ENCODE data around the gene GRHPR.

DNA sequence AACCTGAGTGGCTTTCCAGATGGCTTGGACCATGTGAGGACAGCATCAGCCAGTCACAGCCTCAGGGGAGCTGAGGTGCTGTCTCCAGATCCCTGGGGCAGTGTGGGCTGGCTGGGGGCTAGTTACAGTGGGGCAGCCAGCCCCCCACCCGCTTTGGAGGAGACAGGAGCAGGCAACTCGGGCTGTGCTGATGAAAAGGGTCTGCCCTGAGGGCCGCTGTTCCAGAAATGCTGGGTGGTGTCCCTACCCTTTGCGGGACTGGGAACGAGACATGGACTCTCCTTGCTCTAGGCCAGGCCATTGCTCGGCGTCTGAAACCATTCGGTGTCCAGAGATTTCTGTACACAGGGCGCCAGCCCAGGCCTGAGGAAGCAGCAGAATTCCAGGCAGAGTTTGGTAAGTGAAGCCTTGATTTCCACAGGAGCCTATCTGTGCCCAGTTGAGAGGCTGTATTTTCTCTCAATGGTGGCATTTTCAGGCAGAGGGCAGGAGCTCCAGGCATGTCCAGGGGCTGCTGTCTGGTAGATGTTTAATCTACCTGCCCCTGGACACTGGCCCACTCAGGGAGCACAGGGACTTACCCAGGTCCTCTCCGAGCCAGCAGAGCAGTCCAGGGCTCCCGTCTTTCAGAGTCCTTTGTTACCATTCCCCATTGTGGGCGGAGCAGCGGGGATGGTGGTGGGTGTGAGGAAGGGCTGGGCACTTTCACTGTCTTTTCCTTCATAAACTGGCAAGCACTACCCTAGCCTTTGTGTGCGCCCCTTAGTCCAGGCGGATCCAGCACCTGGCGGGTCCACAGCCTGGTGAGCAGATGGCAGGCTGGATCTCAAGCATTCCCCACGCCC lies 7.2 kb downstream of the GRHPR start:
- TF ChIP-seq POLR2A (IDR thresholded peaks at IDR 0.05; ENCODE audit: low read length): no peak
- TF ChIP-seq POLR2AphosphoS2 (conservative IDR thresholded peaks at IDR 0.05; ENCODE audit: low read length): no peak
- TF ChIP-seq RCOR1 (IDR thresholded peaks at IDR 0.05; ENCODE audit: low read depth, low read length): no peak
- TF ChIP-seq, protein P1, sequence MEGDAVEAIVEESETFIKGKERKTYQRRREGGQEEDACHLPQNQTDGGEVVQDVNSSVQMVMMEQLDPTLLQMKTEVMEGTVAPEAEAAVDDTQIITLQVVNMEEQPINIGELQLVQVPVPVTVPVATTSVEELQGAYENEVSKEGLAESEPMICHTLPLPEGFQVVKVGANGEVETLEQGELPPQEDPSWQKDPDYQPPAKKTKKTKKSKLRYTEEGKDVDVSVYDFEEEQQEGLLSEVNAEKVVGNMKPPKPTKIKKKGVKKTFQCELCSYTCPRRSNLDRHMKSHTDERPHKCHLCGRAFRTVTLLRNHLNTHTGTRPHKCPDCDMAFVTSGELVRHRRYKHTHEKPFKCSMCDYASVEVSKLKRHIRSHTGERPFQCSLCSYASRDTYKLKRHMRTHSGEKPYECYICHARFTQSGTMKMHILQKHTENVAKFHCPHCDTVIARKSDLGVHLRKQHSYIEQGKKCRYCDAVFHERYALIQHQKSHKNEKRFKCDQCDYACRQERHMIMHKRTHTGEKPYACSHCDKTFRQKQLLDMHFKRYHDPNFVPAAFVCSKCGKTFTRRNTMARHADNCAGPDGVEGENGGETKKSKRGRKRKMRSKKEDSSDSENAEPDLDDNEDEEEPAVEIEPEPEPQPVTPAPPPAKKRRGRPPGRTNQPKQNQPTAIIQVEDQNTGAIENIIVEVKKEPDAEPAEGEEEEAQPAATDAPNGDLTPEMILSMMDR (IDR thresholded peaks at IDR 0.05): no peak
- TF ChIP-seq, protein P2, sequence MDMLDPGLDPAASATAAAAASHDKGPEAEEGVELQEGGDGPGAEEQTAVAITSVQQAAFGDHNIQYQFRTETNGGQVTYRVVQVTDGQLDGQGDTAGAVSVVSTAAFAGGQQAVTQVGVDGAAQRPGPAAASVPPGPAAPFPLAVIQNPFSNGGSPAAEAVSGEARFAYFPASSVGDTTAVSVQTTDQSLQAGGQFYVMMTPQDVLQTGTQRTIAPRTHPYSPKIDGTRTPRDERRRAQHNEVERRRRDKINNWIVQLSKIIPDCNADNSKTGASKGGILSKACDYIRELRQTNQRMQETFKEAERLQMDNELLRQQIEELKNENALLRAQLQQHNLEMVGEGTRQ (IDR thresholded peaks at IDR 0.05): no peak
- no peak for TF ChIP-seq RAD21 (conservative IDR thresholded peaks at IDR 0.05 in 1 of 2, IDR thresholded peaks at IDR 0.05 in 1 of 2)
- no peak for TF ChIP-seq MAZ (IDR thresholded peaks at IDR 0.05; ENCODE audit: borderline replicate concordance, low read depth, low read length)
- TF ChIP-seq, protein P3, sequence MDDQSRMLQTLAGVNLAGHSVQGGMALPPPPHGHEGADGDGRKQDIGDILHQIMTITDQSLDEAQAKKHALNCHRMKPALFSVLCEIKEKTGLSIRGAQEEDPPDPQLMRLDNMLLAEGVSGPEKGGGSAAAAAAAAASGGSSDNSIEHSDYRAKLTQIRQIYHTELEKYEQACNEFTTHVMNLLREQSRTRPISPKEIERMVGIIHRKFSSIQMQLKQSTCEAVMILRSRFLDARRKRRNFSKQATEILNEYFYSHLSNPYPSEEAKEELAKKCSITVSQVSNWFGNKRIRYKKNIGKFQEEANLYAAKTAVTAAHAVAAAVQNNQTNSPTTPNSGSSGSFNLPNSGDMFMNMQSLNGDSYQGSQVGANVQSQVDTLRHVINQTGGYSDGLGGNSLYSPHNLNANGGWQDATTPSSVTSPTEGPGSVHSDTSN (IDR thresholded peaks at IDR 0.05): no peak
- TF ChIP-seq CHD4 (IDR thresholded peaks at IDR 0.05; ENCODE audit: borderline replicate concordance): no peak
- no peak for TF ChIP-seq BHLHE40 (IDR thresholded peaks at IDR 0.05; ENCODE audit: low read depth, low read length)
- TF ChIP-seq, protein P4, sequence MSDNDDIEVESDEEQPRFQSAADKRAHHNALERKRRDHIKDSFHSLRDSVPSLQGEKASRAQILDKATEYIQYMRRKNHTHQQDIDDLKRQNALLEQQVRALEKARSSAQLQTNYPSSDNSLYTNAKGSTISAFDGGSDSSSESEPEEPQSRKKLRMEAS (IDR thresholded peaks at IDR 0.05): no peak
- TF ChIP-seq ESRRA (IDR thresholded peaks at IDR 0.05; ENCODE audit: borderline replicate concordance, low read length): no peak

Data from A549 (cell line).